Stomach (tissue), 4 donors: Measurements from ENCODE around the gene OSTF1.

Source experiments
- CTCF ChIP-seq, 7 experiments: fragments of 450-650 bp in 4 of 7; fragments of 200-600 bp in 3 of 7; sonication (generic) in 3 of 7; IDR thresholded peaks; one replicate each; pipeline ENCODE4 v1.5.1; 2016 to 2019; ENCODE audit warnings: antibody characterized with exemption in 7 of 7, control low read depth in 2 of 7, mild to moderate bottlenecking in 1 of 7
- POLR2A ChIP-seq, 4 donors: fragments of 450-650 bp; IDR thresholded peaks; one replicate each; pipeline ENCODE4 v1.6.1; 2016; ENCODE audit warnings: antibody characterized with exemption in 4 of 4, control low read depth in 2 of 4, mild to moderate bottlenecking in 1 of 4, moderate library complexity in 1 of 4
- POLR2AphosphoS5 ChIP-seq, 3 donors: sonication (generic); formaldehyde crosslinking; IDR thresholded peaks; one replicate each; pipeline ENCODE4 v1.6.1; 2016; ENCODE audit warnings: antibody characterized with exemption in 3 of 3

- no peak for TF ChIP-seq CTCF (IDR thresholded peaks at IDR 0.05)
- TF ChIP-seq POLR2A (IDR thresholded peaks at IDR 0.05): no peak
- no peak for TF ChIP-seq POLR2AphosphoS5 (IDR thresholded peaks at IDR 0.05)
Observed at GRCh38 chr9:75086541-75087288, 1.6 kb upstream of the OSTF1 start.
